GM10266 (cell line): ENCODE results near the gene RAD51D.
"Not testable (repeated sequence)": the region's sequence is repeated elsewhere in the genome, so short reads cannot be mapped to it uniquely, and the experiment has no call there.

Experiments used
- DNase-seq: peaks from one replicate; pipeline ENCODE4 v3.0.0; 2012; ENCODE audit errors: extremely low spot score
- TF ChIP-seq, protein P1 (sequence below): IDR thresholded peaks from 2 replicates; pipeline ENCODE4 v1.5.1; 2012; ENCODE audit warnings: mild to moderate bottlenecking, low read depth; ENCODE audit not compliant: control insufficient read depth, insufficient read depth; ENCODE audit errors: missing control alignments

Gene RAD51D

DNA sequence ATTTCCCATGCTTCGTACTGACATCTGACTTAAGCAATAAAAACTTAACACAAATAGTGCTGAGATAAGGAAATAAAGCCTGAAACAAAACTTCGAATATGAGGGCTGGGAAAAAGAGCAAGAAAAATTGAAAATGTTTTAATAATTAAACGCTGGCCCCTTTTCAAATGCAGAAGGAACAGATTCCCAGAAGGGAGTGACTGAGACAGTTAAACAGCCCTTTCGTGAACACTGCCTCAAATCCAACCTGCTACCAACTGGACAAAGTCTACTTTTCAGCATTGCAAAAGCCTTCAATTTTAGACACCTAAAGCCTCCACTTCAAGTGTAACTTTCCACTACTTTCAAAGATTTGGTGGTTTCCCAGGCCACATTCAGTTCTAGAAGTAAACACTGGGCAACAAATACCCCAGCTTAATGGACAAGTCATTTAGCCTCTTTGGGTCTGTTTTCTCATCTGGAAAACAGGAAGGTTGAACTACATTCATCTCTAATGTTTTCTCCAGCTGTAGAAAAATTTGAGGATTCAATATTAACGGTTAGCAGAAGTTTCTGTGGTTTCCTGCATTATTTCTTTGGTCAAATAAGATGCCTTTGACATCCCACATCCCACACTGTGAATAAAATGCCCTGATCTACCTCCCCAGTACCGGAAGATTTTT, 68.0 kb downstream of the RAD51D start:
- no peak for DNase-seq
- TF ChIP-seq, protein P1, sequence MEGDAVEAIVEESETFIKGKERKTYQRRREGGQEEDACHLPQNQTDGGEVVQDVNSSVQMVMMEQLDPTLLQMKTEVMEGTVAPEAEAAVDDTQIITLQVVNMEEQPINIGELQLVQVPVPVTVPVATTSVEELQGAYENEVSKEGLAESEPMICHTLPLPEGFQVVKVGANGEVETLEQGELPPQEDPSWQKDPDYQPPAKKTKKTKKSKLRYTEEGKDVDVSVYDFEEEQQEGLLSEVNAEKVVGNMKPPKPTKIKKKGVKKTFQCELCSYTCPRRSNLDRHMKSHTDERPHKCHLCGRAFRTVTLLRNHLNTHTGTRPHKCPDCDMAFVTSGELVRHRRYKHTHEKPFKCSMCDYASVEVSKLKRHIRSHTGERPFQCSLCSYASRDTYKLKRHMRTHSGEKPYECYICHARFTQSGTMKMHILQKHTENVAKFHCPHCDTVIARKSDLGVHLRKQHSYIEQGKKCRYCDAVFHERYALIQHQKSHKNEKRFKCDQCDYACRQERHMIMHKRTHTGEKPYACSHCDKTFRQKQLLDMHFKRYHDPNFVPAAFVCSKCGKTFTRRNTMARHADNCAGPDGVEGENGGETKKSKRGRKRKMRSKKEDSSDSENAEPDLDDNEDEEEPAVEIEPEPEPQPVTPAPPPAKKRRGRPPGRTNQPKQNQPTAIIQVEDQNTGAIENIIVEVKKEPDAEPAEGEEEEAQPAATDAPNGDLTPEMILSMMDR: no peak

DNA sequence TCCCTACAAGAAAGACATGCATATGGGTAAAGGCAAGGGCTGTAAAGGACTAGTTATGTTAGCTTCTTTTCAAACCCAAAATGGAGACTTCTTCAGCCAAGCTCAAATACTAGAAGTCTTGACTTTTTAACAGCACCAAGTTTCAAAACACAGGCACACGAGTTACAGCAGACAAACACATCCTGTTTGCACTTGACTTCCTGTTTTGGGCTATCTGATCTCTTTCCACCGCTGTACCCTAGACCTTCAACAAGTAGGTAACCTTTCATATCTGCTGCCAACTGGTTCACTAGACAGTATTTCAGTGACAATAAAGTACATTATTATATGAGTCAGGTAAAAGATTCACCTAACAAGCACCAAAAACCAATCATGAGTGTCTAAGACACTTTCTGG, 68.5 kb downstream of the RAD51D start:
- TF ChIP-seq, protein P1: no peak
- peak; percentile 32 for DNase-seq

DNA sequence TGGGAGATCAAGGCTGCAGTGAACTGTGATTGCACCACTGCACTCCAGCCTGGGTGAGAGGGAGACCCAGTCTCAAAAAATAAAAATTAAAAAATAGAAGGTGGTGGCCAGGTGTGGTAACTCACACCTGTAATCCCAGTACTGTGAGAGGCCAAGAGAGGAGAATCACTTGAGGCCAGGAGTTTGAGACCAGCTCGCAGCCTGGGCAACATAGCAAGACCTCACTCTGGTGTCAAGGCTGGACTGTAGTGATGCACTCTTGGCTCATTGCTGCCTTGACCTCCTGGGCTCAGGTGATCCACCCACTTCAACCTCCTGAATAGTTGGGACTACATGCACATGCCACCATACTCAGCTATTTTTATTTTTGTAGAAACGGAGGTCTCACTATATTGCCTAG, 69.5 kb downstream of the RAD51D start:
- no peak for DNase-seq
- TF ChIP-seq, protein P1: no peak

DNA sequence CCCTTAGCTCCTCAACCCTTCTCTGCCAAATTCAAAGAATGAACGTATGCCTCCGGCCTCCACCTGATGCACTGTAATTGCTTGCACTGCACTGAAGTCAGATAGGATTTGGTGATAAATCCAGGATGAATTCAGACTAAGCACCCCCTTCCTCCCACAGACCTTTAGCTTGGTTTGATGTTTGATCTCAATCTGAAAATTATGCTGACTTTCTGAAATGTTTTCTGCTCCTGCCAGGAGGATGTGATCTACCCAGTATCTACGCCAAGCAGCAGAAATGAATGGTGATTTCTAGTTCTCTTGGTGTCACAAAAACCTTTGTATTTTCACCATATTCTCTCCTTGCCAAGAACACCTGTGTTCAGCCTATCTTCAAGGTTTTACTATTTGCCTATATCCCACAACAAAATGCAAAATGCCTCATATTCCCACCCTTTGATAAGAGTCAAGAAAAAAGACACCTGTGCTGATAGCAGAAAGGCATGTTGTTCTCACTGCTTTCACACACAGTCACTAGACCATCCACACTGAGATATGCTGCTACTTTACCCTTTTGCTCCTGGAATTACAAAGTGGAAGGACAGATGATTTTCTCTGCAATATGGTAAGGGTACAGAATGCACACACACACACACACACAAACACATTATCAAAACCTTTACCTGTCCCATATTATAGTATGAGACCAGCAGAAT, 70.8 kb downstream of the RAD51D start:
- TF ChIP-seq, protein P1: no peak
- no peak for DNase-seq

DNA sequence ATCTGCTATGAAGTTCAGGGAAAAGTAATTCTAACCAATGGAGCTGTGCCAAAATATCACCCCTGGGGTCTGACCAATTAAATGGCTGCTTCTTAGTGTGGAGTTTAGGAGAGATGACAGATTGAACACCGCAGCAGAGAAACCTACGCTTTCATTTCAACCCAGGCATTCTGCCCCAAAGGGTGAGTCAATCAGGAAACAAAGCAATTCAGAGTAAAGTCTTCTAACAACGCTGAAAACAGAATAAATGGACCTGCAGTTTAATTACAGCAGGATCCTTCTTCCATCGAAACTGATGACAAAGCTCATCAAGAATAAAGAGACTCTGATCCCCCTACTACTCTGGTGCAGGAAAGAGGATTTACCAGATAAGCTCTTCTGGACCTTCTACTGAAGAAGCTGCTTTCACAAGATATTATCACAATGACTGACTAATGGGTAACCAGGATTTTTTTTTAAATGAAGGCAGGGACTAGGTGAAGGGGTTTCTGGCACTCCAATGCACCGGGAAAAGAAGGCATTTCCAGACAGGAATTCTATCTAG, 72.8 kb downstream of the RAD51D start:
- peak; percentile 78 for DNase-seq
- TF ChIP-seq, protein P1: no peak

DNA sequence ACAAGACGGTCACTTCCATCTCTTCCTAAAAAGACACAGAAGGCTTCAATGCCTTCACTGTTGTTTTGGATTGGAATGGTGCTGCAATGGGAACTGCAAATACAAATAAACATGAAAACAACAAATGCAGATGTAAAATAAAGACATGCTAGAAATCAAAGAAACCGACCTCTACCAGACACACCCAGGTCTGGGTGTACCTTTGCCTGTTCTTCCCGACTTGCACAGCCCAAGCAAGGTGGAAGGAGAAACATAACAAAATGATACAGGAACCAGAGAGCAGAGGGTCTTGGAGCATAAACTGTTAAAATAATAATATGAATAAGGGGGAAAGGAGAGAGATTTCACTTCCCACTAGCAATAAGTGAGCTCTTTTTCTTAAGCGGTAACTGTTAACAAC, 73.4 kb downstream of the RAD51D start:
- TF ChIP-seq, protein P1: no peak

DNA sequence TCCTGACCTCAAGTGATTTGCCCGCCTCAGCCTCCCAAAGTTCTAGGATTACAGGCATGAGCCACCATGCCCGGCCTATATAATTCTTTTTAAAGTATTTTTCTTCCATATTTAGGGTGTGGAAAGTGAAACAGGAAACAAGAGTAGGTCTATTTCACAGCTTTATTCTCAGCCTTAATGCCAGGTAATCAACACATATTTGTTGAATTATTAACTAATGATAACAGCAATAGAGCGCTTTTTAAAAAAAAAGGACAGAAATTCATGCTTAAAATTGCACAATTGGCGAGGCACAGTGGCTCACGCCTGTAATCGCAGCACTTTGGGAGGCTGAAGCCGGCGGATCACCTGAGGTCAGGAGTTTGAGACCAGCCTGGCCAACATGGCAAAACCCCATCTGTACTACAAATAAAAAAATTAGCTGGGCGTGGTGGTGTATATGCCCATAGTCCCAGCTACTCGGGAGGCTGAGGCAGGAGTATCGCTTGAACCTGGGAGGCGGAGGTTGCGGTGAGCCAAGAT, 74.1 kb downstream of the RAD51D start:
- not testable (repeated sequence) for DNase-seq

More for the DNA sequence above, 73.4 kb downstream of the RAD51D start:
- no peak for DNase-seq

DNA sequence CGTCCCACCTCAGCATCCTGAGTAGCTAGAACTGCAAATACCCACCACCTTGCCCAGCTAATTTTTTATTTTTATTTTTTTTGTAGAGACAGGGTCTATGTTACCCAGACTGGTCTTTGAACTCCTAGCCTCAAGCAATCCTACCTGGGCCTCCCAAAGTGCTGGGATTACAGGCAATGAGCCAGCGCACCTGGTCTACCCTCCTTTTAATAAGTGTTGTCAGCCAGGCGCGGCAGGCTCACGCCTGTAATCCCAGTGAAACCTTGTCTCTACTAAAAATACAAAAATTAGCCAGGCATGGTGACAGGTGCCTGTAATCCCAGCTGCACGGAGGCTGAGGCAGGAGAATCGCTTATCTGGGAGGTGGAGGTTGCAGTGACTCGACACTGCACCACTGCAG, 75.5 kb downstream of the RAD51D start:
- TF ChIP-seq, protein P1: no peak
- no peak for DNase-seq
